Activated naive CD4-positive, alpha-beta T cell treated with Interleukin-2 at 50 U/mL for 16 hours (primary cell): ENCODE measurements around the gene ZFYVE28.

Experiments
- DNase-seq: peaks from one replicate; pipeline ENCODE4 v3.0.0-alpha.2; 2020

Gene ZFYVE28

DNA sequence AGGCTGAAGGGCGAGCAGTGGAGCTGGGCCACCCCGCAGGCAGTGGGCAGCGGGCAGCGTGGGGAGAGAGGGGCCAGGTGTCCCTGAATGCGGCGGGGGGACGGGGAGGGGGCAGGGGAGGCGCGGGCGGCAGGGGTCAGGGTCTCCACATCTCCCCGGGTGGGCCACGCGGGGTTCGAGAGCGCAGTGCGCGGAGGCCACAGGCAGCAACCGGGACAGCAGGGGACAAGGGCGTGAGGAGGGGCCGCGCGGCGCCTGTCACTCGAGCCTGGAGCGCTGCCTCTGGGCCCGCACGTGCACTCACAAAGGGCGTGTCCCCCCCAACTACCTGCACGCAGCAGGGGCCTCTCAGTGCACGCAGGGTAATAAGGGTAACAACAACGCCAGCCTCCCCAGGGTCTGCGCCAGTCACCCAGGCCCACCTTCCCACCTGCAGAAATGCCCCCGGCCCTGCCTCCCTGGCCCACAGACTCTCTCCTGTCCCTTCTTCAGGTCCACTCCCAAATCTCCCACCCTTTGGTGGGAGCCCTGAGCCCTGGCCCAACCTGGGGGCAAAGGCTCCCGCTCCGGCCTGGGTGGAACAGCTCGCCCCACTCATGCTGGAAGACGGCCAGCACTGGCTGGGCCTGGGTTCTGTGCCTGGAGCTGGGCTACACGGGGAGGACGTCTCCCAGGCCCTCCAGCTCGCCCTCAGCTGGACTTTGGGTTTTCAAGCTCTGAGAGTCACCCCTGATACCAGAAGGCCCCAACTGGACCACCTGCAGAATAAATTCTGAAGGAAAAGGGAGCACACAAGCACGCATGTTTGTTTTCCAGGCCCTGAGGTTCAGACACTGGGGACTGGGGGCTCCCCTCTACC, 53.2 kb downstream of the ZFYVE28 start:
- DNase-seq = no peak

GRCh38 chr4:2364654-2365053, 53.8 kb downstream of the ZFYVE28 start:
- peak; percentile 70 for DNase-seq

DNA sequence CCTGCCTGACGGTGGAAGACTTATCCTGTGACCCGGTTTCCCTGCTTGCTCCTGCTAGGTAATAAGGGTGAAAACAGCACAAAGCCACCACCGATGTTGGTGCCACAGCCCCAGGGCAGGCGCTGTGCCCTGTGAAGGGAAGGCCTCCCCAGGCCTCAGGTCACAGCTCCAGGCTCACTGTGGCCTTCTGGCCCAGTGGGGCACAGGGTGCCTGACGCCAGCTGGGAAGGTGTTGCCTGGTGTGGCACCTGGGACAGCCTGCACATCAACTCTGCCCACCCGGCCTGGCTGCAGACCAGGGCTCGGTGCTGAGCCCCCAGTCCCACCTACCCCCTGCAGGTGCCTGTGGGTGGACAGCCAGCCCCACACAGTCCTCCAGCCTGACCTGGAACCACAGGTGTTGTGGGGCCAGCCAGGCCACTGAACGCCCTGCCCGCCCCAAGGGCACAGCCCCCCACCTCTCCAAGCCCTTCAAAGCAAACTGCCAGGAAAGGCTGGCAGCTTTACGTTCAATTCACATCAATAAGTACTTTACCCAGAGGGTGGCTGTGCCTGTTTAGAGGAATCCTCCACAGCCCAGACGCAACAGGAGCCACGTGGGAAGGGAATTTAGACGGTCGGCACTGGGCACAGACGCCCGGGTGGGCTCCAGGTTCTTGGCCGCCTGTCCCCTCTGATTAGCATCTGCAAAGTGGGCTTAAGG, 54.3 kb downstream of the ZFYVE28 start:
- no peak for DNase-seq

DNA sequence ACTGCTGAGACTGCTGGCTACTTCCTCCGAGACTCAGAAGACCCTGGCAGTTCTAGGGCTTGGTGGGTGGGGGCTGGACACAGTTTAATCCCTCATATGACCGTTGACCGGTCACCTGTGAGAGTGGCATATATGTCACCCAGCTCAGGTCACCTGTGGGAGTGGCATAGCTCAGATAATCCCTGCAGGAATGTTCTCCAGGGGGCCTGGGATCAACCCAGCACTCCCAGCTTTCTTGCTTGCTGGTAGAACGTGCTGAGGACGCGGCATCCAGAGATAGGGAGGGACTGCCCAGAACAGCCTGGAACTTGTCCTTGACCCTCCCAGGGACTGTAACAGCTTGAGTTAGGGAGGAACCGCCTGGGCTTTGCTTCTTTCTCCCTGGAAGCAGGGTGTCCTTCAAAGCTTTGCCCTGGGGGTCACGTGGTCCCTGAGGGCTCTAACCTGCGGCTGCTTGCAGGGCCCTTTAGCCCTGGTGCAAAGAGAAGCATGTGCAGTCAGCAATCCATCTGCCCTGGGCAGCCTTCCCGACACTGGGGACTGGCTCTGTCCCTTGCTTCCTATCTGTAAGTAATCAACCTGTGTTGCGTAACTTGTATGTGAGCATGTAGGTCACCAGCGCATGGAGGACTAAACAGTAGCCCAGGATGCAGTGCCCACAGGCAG, 55.3 kb downstream of the ZFYVE28 start:
- no peak for DNase-seq

- DNase-seq = no peak
These were observed 56.0 kb downstream of the ZFYVE28 start for GRCh38 chr4:2362266-2363055.

GRCh38 chr4:2361366-2362265, 56.8 kb downstream of the ZFYVE28 start:
- DNase-seq = no peak

DNA sequence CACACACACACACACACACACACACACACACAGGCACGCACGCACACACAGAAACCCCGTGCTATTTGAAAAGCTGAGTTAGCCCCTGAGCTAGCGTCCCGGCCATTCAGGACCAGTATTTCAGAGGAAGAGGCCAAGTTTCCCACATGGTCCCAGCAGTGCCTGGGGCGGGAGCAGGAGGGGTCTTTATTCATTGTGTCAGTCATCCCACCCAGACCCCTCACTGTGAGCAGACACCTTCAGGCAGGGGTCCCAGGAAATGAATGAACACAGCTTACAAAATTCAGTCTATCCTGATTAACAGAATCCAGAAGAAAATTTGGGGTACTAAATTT, 58.1 kb downstream of the ZFYVE28 start:
- no peak for DNase-seq

GRCh38 chr4:2359591-2360395, 58.7 kb downstream of the ZFYVE28 start:
- DNase-seq = no peak

DNA sequence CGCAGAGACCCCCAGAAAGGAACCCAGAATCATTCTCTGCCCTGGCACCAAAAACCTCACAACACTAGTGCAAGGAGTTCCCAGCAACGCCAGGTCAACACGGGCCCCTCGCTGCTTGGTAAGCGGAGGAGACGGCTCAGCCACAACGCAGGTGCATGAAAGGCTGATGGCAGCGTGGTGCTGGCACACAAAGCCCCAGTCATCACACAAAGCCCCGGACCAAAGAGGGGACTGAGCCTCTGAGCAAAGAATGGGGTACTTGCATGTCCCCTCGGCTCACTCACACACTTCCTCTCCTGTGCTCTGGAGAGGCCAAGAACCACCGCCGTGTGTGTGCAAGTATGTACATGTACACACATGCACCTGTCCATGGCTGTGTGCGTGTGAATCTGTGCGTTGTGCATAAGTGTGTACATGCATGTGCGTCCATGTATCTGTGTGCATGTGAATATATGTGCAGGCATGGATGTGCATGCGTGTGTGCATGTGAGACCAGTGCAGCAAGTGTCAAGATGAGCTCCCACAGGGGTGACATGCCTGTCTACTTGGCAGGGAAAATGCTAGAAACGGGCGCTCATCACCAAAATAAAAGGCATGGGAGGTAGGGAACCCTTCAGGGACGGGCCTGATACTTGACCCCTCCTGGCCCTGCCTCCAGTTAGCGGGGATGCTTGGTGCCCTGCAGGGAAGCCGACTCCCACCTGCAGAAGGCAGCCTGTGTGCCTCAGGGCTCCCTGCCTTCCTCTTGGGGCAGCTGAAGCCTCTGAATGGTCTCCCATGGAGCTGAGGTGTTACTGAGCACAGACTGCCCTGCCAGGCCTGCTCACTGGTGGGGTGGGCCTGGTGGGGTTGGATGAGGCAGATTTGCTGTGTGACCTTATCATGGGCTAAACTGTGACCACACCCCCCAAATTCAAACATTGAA, 60.4 kb downstream of the ZFYVE28 start:
- no peak for DNase-seq

DNA sequence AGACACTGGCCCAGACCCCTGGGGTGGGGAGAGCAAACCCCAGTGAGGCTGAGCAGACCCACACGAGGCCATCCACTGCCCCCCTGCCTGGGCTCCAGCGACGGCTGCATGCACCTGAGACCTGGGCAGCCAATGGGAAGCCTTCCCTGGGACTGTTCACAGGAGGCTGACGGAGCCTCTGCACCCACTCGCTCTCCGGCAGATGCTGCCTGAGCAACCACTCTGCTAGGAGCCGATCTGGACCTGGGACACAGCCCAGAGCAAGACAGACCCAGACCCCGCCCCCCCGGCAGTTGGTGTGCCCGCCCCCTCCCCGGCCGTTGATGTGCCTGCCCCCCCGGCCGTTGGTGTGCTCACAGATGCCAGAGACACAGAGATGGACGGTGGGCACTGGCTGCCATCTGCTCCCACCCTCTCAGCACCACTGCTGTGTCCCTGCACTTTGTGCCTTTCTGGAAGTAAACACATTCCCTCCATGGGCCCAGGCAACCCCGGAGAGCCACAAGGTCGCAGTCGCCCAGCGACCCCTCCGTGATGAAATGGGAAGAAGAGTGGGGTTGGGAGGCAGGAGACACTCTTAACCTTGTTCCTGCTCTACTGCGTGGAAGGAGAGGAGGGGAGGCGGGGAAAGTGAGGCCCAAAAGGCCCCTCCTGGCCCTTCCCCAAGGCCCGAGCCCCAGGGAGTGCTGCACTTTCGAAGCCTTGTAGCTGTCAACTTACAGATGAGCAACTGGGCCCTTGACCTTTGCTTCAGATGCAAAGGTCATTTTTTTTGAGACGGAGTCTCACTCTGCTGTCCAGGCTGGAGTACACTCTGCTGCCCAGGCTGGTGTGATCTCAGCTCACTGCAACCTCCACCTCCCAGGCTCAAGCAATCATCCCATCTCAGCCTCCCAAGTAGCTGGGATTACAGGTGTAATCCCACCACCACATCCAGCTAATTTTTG, 62.0 kb downstream of the ZFYVE28 start:
- no peak for DNase-seq

DNA sequence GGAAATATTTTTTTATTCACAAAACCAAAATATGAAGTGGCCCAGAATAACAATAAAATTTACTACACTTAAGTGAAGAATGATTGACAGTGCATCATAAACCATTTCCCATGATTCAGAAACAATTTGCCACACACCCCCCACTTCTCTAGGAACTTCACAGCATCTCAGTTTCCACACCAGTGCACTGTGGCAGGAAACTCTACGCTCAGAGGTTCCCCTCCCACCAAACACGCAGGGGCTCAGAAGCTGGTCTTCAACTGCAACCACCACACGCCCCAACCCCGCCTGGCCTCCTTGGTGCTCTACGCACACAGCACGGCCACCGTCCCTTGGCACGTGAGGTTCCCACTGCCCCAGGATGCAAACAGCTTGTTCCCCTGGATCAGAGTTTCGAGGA, 63.7 kb downstream of the ZFYVE28 start:
- DNase-seq = no peak

GRCh38 chr4:2354118-2354517, 64.3 kb downstream of the ZFYVE28 start:
- no peak for DNase-seq

GRCh38 chr4:2353222-2354107, 65.0 kb downstream of the ZFYVE28 start:
- no peak for DNase-seq

DNA sequence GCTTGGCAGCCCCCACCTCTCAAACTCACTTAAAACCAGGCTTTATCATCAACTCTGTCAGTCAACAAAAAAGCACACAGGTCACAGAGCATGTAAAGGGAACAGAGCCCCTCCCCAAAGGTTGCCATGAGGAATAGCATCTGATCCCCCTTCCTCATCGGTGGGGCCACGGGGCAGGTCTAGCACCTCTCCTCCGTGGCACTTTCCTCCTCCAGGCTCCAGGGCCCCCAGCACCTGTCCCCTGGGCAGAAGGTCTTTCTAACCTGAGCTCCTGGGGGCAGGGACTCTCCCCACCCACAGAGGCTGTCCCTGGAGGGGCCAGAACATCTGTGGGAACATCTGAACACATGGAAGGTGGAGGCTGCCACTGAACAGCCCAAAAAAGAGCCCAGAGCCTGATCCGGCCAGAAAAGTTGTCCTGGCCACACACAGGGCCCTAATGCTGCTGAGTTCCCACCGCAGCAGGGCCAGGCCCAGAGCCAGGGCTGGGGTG, 65.7 kb downstream of the ZFYVE28 start:
- no peak for DNase-seq

- DNase-seq = no peak
These were observed 66.3 kb downstream of the ZFYVE28 start for GRCh38 chr4:2352171-2352570.

GRCh38 chr4:2350982-2351381, 67.5 kb downstream of the ZFYVE28 start:
- DNase-seq = peak; percentile 0

DNA sequence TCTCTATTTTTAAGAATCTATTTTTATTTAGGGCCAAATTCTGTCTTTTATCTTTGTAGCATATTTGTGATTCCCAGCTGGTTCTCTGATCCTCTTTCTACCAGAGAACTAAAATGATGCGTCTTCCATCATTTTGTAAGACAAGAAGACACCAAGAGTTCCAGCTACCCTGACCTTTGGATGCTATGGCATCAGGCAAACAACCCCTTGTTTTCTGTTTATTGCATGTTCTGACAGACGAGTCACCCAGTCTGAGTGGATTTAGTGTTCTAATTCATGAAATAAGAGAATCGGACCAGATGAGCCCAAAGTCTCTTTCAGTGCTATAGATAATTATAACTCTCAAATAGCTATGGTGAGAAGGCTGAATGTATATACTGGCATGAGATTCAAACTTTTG, 69.7 kb downstream of the ZFYVE28 start:
- no peak for DNase-seq

- DNase-seq = no peak
These were observed 71.3 kb downstream of the ZFYVE28 start for GRCh38 chr4:2347190-2347589.
